Lower leg skin (tissue), 4 donors: ENCODE measurements around the gene DGKD. TPM values are rescaled to one million over a fixed set of nuclear protein-coding genes. Genes with fewer than 3 reads are reported as not detected.

Source experiments
- DNase-seq, 2 donors: peaks; one replicate each; pipeline ENCODE4 v3.0.0-alpha.2; 2019; ENCODE audit warnings: low spot score in 2 of 2
- H3K4me3 ChIP-seq: fragments of 200-600 bp; sonication (generic); 2 replicates; pipeline ENCODE4 v1.5.1; 2017; ENCODE audit warnings: mild to moderate bottlenecking, low read depth; ENCODE audit not compliant: poor library complexity, severe bottlenecking
- POLR2A ChIP-seq, 2 donors: fragments of 450-650 bp; IDR thresholded peaks; one replicate each; pipeline ENCODE4 v1.6.1; 2016 to 2017; ENCODE audit warnings: antibody characterized with exemption in 2 of 2, mild to moderate bottlenecking in 1 of 2, moderate library complexity in 1 of 2
- whole genome bisulfite sequencing, 2 donors: methylation state at CpG; one replicate each; pipeline ENCODE4 v1.1.5; 2018; 5-methylcytosine and 5-hydroxymethylcytosine counted together
- intact Hi-C: fragments of 100-400 bp; cut with DNase I; formaldehyde crosslinking; loops from one replicate; pipeline ENCODE4 v1.15.0; 2023; ENCODE audit warnings: low total_unique reads
- total RNA-seq, 4 donors: library from RNA; depleted of rRNA; stranded (reverse); fragments of >200 nt; gene quantifications; one replicate each; pipeline ENCODE4 v1.1.0, GENCODE V29; 2016
- TF ChIP-seq, protein P1 (sequence below), 3 donors: fragments of 450-650 bp; IDR thresholded peaks; one replicate each; pipeline ENCODE4 v1.5.1; 2016; ENCODE audit warnings: antibody characterized with exemption in 3 of 3, mild to moderate bottlenecking in 3 of 3, moderate library complexity in 2 of 3

The DGKD gene
- total RNA-seq, 4 donors from 2014 or later: 5.8 to 15.2 (median 7.8) TPM

DNA sequence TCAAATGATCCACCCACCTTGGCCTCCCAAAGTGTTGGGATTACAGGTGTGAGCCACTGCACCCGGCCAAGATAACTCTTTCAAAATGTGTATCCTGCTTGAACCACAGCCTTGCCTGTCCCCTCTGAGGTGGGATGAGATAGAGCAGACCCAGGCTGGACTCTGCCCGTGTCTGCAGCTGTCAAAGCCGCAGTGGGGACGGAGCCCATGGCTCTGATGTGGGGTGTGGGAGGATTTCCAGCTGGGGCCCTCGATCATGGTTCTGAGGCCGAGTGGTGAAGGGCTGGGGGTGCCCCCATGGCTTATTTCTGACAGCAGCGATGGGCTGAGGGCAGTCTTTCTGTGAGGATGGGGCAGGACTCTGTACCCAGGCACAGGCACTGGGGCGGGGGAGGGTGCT is 104.5 kb downstream of the DGKD start:
- DNase-seq: no peak
- no peak for TF ChIP-seq POLR2A (IDR thresholded peaks at IDR 0.05)
- TF ChIP-seq, protein P1, sequence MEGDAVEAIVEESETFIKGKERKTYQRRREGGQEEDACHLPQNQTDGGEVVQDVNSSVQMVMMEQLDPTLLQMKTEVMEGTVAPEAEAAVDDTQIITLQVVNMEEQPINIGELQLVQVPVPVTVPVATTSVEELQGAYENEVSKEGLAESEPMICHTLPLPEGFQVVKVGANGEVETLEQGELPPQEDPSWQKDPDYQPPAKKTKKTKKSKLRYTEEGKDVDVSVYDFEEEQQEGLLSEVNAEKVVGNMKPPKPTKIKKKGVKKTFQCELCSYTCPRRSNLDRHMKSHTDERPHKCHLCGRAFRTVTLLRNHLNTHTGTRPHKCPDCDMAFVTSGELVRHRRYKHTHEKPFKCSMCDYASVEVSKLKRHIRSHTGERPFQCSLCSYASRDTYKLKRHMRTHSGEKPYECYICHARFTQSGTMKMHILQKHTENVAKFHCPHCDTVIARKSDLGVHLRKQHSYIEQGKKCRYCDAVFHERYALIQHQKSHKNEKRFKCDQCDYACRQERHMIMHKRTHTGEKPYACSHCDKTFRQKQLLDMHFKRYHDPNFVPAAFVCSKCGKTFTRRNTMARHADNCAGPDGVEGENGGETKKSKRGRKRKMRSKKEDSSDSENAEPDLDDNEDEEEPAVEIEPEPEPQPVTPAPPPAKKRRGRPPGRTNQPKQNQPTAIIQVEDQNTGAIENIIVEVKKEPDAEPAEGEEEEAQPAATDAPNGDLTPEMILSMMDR (IDR thresholded peaks at IDR 0.05): no peak
- WGBS, 2 donors: 98 to 99% methylated on average over 8 of the region's 8 CpGs
- intact Hi-C loops: no loop called here
- H3K4me3 ChIP-seq: no peak overlapping the region

DNA sequence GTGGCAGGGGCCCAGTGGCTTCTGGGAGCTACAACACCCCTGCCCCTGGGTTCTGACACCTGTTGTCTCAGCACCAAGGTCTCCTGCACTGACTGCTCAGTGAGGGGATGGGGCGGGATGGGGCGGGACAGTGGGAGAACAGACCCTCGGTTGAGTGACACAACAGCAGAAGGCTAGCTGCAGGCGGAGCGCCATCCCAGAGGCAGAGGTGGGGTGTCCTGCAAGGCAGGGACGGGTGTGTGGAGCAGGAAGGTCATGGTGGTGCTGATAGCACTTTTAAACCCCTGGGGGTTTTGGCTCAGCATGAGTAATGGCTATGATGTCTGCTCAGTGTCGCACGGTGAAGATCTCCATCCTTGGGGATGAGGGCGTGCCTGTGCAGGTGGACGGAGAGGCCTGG is 105.1 kb downstream of the DGKD start:
- TF ChIP-seq, protein P1 (IDR thresholded peaks at IDR 0.05): no peak
- no peak for TF ChIP-seq POLR2A (IDR thresholded peaks at IDR 0.05)
- WGBS, 2 donors: 89 to 95% methylated on average over 8 to 9 of the region's 10 CpGs
- DNase-seq: no peak
- H3K4me3 ChIP-seq: no peak overlapping the region
- intact Hi-C loops: no loop called here

DNA sequence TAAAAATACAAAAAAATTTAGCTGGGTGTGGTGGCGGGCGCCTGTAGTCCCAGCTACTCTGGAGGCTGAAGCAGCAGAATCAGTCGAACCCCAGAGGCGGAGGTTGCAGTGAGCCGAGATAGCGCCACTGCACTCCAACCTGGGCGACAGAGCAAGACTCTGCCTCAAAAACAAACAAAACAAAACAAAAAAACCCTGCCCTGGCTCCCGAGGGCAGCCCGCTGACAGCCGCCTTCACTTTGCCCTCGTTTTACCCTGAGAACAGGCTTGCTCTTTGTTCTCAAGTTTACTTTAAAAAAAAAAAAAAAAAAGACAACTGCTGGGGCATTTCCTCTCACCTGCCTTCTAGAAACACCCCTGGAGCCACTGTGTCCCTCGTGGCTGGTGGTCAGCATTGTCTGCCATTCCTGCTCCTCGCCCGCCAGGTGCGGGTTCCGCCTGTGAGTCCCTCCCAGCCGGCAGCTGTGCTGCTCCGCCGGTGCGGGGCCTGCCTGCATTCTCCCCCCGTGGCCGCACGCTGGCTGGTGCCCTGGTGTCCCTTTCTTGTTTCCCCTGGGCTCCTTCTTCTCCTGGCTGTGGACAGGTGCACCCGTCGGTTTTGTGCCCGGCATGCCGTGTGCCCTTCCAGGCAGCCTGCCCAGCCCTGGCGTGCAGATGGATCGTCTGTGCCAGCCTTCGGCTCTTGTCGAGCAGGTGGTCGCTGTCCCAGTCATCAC is 106.6 kb downstream of the DGKD start:
- no peak for DNase-seq
- TF ChIP-seq POLR2A (IDR thresholded peaks at IDR 0.05): no peak
- TF ChIP-seq, protein P1 (IDR thresholded peaks at IDR 0.05): no peak

DNA sequence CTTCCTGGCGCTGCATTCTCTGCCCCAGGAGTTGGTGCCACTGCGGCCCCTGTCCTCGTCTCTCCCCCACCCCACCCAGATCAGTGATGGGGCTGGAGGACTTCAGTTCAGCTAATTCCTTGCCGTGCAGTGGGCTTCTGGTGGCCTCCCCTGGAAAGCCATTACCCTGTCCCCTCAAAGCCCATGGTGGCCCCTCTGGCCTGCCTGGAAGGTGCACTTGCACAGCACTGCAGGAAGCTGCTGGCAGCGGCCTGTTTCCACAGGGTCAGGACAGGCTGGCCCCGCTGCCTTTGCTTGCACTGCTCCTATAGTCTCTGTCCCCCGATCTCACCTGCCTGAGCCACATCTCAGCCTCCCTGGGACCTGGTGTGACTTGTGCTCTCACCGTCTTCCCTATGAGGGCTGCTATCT is 107.2 kb downstream of the DGKD start:
- intact Hi-C loops: no loop called here
- DNase-seq: no peak
- H3K4me3 ChIP-seq: no peak overlapping the region
- no peak for TF ChIP-seq POLR2A (IDR thresholded peaks at IDR 0.05)
- TF ChIP-seq, protein P1 (IDR thresholded peaks at IDR 0.05): no peak
- WGBS, 2 donors: 91 to 95% methylated on average over 8 of the region's 8 CpGs

More for the DNA sequence above, 106.6 kb downstream of the DGKD start:
- H3K4me3 ChIP-seq: no peak overlapping the region
- intact Hi-C loops: no loop called here
- 76 to 83% methylated on average over 32 of the region's 32 CpGs for WGBS, 2 donors

DNA sequence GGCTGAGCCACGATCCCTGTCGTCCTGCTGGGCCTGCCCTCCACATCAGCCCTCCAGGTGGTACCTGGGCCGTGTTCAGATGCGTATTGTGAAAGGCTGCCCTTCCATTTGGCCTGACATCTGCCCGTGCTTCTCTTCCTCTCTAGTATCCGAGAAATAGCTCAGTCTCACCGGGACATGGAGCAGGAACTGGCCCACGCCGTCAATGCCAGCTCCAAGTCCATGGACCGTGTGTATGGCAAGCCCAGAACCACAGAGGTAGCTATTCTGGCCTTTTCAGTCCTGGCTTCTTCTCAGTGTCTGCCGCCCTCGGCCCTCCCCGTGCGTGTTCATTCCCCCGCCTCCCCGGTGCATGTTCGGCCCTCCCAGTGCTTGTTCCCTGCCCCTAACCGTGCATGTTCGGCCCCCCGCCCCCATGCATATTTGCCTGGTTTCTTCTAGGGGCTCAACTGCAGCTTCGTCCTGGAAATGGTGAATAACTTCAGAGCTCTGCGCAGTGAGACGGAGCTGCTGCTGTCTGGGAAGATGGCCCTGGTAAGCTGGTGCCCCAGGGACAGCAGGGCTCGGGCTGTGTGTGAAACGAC is 108.0 kb downstream of the DGKD start:
- DNase-seq: no peak

More for the DNA sequence above, 108.0 kb downstream of the DGKD start:
- intact Hi-C loops: no loop called here
- TF ChIP-seq, protein P1 (IDR thresholded peaks at IDR 0.05): no peak
- no peak for TF ChIP-seq POLR2A (IDR thresholded peaks at IDR 0.05)
- 94 to 96% methylated on average over 24 to 25 of the region's 25 CpGs for WGBS, 2 donors
- H3K4me3 ChIP-seq: no peak overlapping the region
